ENCODE measurements around the gene MICAL3.

MICAL3 gene

DNA sequence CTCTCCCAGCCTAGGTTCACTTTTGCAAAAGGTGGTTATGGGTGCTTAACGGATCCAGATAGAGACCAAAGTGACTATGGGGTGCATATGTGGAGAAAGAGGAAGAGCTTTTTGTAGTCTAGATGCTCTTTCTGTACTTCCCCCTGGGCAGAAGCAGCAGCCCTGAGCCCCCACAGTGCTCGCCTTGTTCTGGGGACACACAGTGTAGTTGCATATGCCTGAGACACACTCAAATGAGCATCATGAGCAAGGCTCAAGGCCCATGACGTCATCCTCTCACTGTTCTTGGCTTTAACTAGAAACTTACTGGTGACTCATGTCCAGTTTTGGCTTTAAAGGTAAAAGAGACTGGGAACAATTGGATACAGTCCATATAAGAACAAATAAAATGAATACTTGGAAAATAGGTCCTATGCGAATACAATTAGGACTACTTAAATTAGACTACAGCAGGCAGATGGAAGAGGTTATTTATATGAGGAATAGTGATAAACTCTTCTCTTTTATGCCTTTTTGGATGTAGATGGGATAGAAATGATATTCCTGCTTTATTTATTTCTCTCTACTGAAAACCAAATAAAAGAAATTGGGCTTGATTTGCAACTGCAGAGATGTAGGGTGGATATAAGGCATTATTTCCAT is 33.3 kb upstream of the MICAL3 start:
- peak; percentile 62 for ATAC-seq
- TF ChIP-seq ZNF8 (CRISPR knock-in tag; IDR thresholded peaks at IDR 0.05) (no peak), ZNF565 (CRISPR knock-in tag; conservative IDR thresholded peaks at IDR 0.05; ENCODE audit: low read depth) (no peak), ZC3H10 (CRISPR knock-in tag; IDR thresholded peaks at IDR 0.05) (no peak), BACH2 (CRISPR knock-in tag; IDR thresholded peaks at IDR 0.05; ENCODE audit: borderline replicate concordance) (no peak), PPARA (CRISPR knock-in tag; IDR thresholded peaks at IDR 0.05; ENCODE audit: borderline replicate concordance) (no peak), GLIS3 (CRISPR knock-in tag; IDR thresholded peaks at IDR 0.05) (no peak), ESRRG (CRISPR knock-in tag; IDR thresholded peaks at IDR 0.05) (no peak), SNAI2 (CRISPR knock-in tag; IDR thresholded peaks at IDR 0.05) (peak; percentile 88), ZFP30 (CRISPR knock-in tag; IDR thresholded peaks at IDR 0.05) (no peak), CSDC2 (CRISPR knock-in tag; IDR thresholded peaks at IDR 0.05) (peak; percentile 91; the same call in 1 of the 2 replicates), ISL1 (CRISPR knock-in tag; IDR thresholded peaks at IDR 0.05) (peak; percentile 27; the same call in 1 of the 2 replicates), OSR1 (CRISPR knock-in tag; IDR thresholded peaks at IDR 0.05) (no peak)
- TF ChIP-seq, protein P1, sequence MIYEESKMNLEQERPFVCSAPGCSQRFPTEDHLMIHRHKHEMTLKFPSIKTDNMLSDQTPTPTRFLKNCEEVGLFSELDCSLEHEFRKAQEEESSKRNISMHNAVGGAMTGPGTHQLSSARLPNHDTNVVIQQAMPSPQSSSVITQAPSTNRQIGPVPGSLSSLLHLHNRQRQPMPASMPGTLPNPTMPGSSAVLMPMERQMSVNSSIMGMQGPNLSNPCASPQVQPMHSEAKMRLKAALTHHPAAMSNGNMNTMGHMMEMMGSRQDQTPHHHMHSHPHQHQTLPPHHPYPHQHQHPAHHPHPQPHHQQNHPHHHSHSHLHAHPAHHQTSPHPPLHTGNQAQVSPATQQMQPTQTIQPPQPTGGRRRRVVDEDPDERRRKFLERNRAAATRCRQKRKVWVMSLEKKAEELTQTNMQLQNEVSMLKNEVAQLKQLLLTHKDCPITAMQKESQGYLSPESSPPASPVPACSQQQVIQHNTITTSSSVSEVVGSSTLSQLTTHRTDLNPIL (CRISPR knock-in tag; IDR thresholded peaks at IDR 0.05; ENCODE audit: low read depth), result peak; percentile 83
- TF ChIP-seq, protein P2, sequence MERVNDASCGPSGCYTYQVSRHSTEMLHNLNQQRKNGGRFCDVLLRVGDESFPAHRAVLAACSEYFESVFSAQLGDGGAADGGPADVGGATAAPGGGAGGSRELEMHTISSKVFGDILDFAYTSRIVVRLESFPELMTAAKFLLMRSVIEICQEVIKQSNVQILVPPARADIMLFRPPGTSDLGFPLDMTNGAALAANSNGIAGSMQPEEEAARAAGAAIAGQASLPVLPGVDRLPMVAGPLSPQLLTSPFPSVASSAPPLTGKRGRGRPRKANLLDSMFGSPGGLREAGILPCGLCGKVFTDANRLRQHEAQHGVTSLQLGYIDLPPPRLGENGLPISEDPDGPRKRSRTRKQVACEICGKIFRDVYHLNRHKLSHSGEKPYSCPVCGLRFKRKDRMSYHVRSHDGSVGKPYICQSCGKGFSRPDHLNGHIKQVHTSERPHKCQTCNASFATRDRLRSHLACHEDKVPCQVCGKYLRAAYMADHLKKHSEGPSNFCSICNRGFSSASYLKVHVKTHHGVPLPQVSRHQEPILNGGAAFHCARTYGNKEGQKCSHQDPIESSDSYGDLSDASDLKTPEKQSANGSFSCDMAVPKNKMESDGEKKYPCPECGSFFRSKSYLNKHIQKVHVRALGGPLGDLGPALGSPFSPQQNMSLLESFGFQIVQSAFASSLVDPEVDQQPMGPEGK (CRISPR knock-in tag; IDR thresholded peaks at IDR 0.05; ENCODE audit: borderline replicate concordance), result no peak
- TF ChIP-seq, protein P3, sequence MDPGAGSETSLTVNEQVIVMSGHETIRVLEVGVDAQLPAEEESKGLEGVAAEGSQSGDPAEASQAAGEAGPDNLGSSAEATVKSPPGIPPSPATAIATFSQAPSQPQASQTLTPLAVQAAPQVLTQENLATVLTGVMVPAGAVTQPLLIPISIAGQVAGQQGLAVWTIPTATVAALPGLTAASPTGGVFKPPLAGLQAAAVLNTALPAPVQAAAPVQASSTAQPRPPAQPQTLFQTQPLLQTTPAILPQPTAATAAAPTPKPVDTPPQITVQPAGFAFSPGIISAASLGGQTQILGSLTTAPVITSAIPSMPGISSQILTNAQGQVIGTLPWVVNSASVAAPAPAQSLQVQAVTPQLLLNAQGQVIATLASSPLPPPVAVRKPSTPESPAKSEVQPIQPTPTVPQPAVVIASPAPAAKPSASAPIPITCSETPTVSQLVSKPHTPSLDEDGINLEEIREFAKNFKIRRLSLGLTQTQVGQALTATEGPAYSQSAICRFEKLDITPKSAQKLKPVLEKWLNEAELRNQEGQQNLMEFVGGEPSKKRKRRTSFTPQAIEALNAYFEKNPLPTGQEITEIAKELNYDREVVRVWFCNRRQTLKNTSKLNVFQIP (CRISPR knock-in tag; IDR thresholded peaks at IDR 0.05; ENCODE audit: borderline replicate concordance, low read depth), result no peak
- TF ChIP-seq, protein P4, sequence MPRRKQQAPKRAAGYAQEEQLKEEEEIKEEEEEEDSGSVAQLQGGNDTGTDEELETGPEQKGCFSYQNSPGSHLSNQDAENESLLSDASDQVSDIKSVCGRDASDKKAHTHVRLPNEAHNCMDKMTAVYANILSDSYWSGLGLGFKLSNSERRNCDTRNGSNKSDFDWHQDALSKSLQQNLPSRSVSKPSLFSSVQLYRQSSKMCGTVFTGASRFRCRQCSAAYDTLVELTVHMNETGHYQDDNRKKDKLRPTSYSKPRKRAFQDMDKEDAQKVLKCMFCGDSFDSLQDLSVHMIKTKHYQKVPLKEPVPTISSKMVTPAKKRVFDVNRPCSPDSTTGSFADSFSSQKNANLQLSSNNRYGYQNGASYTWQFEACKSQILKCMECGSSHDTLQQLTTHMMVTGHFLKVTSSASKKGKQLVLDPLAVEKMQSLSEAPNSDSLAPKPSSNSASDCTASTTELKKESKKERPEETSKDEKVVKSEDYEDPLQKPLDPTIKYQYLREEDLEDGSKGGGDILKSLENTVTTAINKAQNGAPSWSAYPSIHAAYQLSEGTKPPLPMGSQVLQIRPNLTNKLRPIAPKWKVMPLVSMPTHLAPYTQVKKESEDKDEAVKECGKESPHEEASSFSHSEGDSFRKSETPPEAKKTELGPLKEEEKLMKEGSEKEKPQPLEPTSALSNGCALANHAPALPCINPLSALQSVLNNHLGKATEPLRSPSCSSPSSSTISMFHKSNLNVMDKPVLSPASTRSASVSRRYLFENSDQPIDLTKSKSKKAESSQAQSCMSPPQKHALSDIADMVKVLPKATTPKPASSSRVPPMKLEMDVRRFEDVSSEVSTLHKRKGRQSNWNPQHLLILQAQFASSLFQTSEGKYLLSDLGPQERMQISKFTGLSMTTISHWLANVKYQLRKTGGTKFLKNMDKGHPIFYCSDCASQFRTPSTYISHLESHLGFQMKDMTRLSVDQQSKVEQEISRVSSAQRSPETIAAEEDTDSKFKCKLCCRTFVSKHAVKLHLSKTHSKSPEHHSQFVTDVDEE (CRISPR knock-in tag; IDR thresholded peaks at IDR 0.05), result no peak
- TF ChIP-seq, protein P5, sequence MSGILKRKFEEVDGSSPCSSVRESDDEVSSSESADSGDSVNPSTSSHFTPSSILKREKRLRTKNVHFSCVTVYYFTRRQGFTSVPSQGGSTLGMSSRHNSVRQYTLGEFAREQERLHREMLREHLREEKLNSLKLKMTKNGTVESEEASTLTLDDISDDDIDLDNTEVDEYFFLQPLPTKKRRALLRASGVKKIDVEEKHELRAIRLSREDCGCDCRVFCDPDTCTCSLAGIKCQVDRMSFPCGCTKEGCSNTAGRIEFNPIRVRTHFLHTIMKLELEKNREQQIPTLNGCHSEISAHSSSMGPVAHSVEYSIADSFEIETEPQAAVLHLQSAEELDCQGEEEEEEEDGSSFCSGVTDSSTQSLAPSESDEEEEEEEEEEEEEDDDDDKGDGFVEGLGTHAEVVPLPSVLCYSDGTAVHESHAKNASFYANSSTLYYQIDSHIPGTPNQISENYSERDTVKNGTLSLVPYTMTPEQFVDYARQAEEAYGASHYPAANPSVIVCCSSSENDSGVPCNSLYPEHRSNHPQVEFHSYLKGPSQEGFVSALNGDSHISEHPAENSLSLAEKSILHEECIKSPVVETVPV (CRISPR knock-in tag; IDR thresholded peaks at IDR 0.05), result no peak

DNA sequence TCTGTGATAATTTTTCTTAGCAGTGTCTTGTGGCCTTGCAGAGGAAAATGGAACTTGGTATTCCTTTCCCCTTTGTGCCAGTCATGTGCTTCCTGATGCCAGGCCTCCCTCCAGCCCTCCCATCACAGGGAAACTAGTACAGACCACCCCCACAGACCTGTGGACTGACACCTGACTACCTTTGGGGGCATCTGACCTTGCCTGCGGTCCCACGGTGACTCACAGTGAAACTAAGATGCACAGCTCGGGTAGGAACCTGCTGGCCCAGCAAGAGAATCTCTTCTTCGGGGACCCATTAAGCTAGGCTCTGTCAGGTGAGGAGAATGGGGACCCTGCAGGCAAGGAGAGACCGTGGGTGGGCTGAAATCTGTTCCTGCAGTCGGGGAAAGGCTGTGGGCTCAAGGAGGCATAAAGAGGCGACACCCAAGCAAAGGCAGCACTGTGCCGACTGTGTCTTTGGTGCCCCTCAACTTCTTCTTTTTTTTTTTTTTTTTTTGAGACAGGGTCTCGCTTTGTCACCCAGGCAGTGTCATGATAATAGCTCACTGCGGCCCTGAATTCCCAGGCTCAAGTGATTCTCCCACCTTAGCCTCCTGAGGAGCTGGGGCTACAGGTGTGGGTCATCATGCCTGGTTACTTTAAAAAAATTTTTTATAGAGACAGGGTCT is 32.6 kb upstream of the MICAL3 start:
- ATAC-seq, result no peak
- TF ChIP-seq, protein P3 (CRISPR knock-in tag; IDR thresholded peaks at IDR 0.05; ENCODE audit: borderline replicate concordance, low read depth), result no peak
- TF ChIP-seq ARNTL (CRISPR knock-in tag; IDR thresholded peaks at IDR 0.05; ENCODE audit: borderline replicate concordance, low read depth), result no peak
- TF ChIP-seq TCF4 (CRISPR knock-in tag; IDR thresholded peaks at IDR 0.05; ENCODE audit: borderline replicate concordance), result no peak
- TF ChIP-seq RARB (CRISPR knock-in tag; IDR thresholded peaks at IDR 0.05), result no peak
- no peak for TF ChIP-seq ZNF565 (CRISPR knock-in tag; conservative IDR thresholded peaks at IDR 0.05; ENCODE audit: low read depth)
- TF ChIP-seq ZFP30 (CRISPR knock-in tag; IDR thresholded peaks at IDR 0.05), result no peak
- TF ChIP-seq ZNF70 (CRISPR knock-in tag; IDR thresholded peaks at IDR 0.05), result no peak
